Measurements from ENCODE around the gene PRDM16.

Gene PRDM16

GRCh38 chr1:3198371-3199271 lies 129.6 kb downstream of the PRDM16 start:
- 100% methylated on average over 4 of the region's 40 CpGs for WGBS (ENCODE audit: insufficient coverage, insufficient read length)
- no peaks in the 10 kb centered on the region for H3K4me1 ChIP-seq (ENCODE audit: control insufficient read depth, insufficient read depth, low read length)
- peaks cover 7% of the 10 kb centered on the region for H3K9me3 ChIP-seq (ENCODE audit: control insufficient read depth, insufficient read depth, low read length)
- H3K4me3 ChIP-seq (ENCODE audit: low read length) = no peak overlapping the region
- no peak for DNase-seq (ENCODE audit: low read depth, low spot score)
- no peaks in the 10 kb centered on the region; the same call in 1 of the 2 replicates for H3K36me3 ChIP-seq (ENCODE audit: control insufficient read depth, insufficient read depth, low read length)
- H3K27ac ChIP-seq (ENCODE audit: low read length) = no peak overlapping the region
- no peaks in the 10 kb centered on the region for H3K27me3 ChIP-seq (ENCODE audit: control insufficient read depth, insufficient read depth, low read length)

GRCh38 chr1:3204725-3205124 lies 135.7 kb downstream of the PRDM16 start:
- peaks cover 2% of the 10 kb centered on the region for H3K9me3 ChIP-seq (ENCODE audit: control insufficient read depth, insufficient read depth, low read length)
- no peaks in the 10 kb centered on the region for H3K4me1 ChIP-seq (ENCODE audit: control insufficient read depth, insufficient read depth, low read length)
- no peaks in the 10 kb centered on the region for H3K27me3 ChIP-seq (ENCODE audit: control insufficient read depth, insufficient read depth, low read length)
- no peak overlapping the region for H3K4me3 ChIP-seq (ENCODE audit: low read length)
- H3K36me3 ChIP-seq (ENCODE audit: control insufficient read depth, insufficient read depth, low read length) = no peaks in the 10 kb centered on the region
- no CpG with 5 or more reads among the region's 20 CpGs for WGBS (ENCODE audit: insufficient coverage, insufficient read length)
- H3K27ac ChIP-seq (ENCODE audit: low read length) = no peak overlapping the region
- no peak for DNase-seq (ENCODE audit: low read depth, low spot score)

- Histone ChIP-seq H3K4me1 (ENCODE audit: control insufficient read depth, insufficient read depth, low read length) (no peaks in the 10 kb centered on the region), H3K27ac (ENCODE audit: low read length) (no peak overlapping the region), H3K9me3 (ENCODE audit: control insufficient read depth, insufficient read depth, low read length) (peaks cover 2% of the 10 kb centered on the region; the same call in 1 of the 2 replicates), H3K27me3 (ENCODE audit: control insufficient read depth, insufficient read depth, low read length) (no peaks in the 10 kb centered on the region), H3K36me3 (ENCODE audit: control insufficient read depth, insufficient read depth, low read length) (no peaks in the 10 kb centered on the region), H3K4me3 (ENCODE audit: low read length) (no peak overlapping the region)
- DNase-seq (ENCODE audit: low read depth, low spot score) = no peak
- no CpG with 5 or more reads among the region's 13 CpGs for WGBS (ENCODE audit: insufficient coverage, insufficient read length)
Measured at GRCh38 chr1:3205815-3206214, 136.8 kb downstream of the PRDM16 start.

GRCh38 chr1:3206696-3207095 lies 137.7 kb downstream of the PRDM16 start:
- no peaks in the 10 kb centered on the region for H3K36me3 ChIP-seq (ENCODE audit: control insufficient read depth, insufficient read depth, low read length)
- no peaks in the 10 kb centered on the region for H3K27me3 ChIP-seq (ENCODE audit: control insufficient read depth, insufficient read depth, low read length)
- DNase-seq (ENCODE audit: low read depth, low spot score) = no peak
- no peaks in the 10 kb centered on the region for H3K4me1 ChIP-seq (ENCODE audit: control insufficient read depth, insufficient read depth, low read length)
- no peak overlapping the region for H3K4me3 ChIP-seq (ENCODE audit: low read length)
- WGBS (ENCODE audit: insufficient coverage, insufficient read length) = no CpG with 5 or more reads among the region's 13 CpGs
- no peak overlapping the region for H3K27ac ChIP-seq (ENCODE audit: low read length)
- peaks cover 2% of the 10 kb centered on the region; the same call in 1 of the 2 replicates for H3K9me3 ChIP-seq (ENCODE audit: control insufficient read depth, insufficient read depth, low read length)

GRCh38 chr1:3207217-3207848 lies 138.3 kb downstream of the PRDM16 start:
- Histone ChIP-seq H3K27me3 (ENCODE audit: control insufficient read depth, insufficient read depth, low read length) (no peaks in the 10 kb centered on the region), H3K9me3 (ENCODE audit: control insufficient read depth, insufficient read depth, low read length) (no peaks in the 10 kb centered on the region), H3K27ac (ENCODE audit: low read length) (no peak overlapping the region), H3K4me3 (ENCODE audit: low read length) (no peak overlapping the region), H3K4me1 (ENCODE audit: control insufficient read depth, insufficient read depth, low read length) (no peaks in the 10 kb centered on the region), H3K36me3 (ENCODE audit: control insufficient read depth, insufficient read depth, low read length) (no peaks in the 10 kb centered on the region)
- no peak for DNase-seq (ENCODE audit: low read depth, low spot score)
- no CpG with 5 or more reads among the region's 26 CpGs for WGBS (ENCODE audit: insufficient coverage, insufficient read length)

GRCh38 chr1:3208819-3209200 lies 139.8 kb downstream of the PRDM16 start:
- Histone ChIP-seq H3K9me3 (ENCODE audit: control insufficient read depth, insufficient read depth, low read length) (no peaks in the 10 kb centered on the region; the same call in 1 of the 2 replicates), H3K36me3 (ENCODE audit: control insufficient read depth, insufficient read depth, low read length) (no peaks in the 10 kb centered on the region; the same call in 1 of the 2 replicates), H3K27ac (ENCODE audit: low read length) (no peak overlapping the region), H3K4me1 (ENCODE audit: control insufficient read depth, insufficient read depth, low read length) (no peaks in the 10 kb centered on the region), H3K27me3 (ENCODE audit: control insufficient read depth, insufficient read depth, low read length) (no peaks in the 10 kb centered on the region), H3K4me3 (ENCODE audit: low read length) (no peak overlapping the region)
- no CpG with 5 or more reads among the region's 3 CpGs for WGBS (ENCODE audit: insufficient coverage, insufficient read length)
- DNase-seq (ENCODE audit: low read depth, low spot score) = no peak

- H3K36me3 ChIP-seq (ENCODE audit: control insufficient read depth, insufficient read depth, low read length) = no peaks in the 10 kb centered on the region; the same call in 1 of the 2 replicates
- no peak overlapping the region for H3K27ac ChIP-seq (ENCODE audit: low read length)
- H3K4me1 ChIP-seq (ENCODE audit: control insufficient read depth, insufficient read depth, low read length) = no peaks in the 10 kb centered on the region
- no peaks in the 10 kb centered on the region for H3K27me3 ChIP-seq (ENCODE audit: control insufficient read depth, insufficient read depth, low read length)
- H3K4me3 ChIP-seq (ENCODE audit: low read length) = no peak overlapping the region
- H3K9me3 ChIP-seq (ENCODE audit: control insufficient read depth, insufficient read depth, low read length) = no peaks in the 10 kb centered on the region; the same call in 1 of the 2 replicates
- no CpG with 5 or more reads among the region's 19 CpGs for WGBS (ENCODE audit: insufficient coverage, insufficient read length)
- DNase-seq (ENCODE audit: low read depth, low spot score) = no peak
Measured at GRCh38 chr1:3209201-3209600, 140.2 kb downstream of the PRDM16 start.

GRCh38 chr1:3211582-3212375 lies 142.8 kb downstream of the PRDM16 start:
- Histone ChIP-seq H3K27ac (ENCODE audit: low read length) (no peak overlapping the region), H3K4me1 (ENCODE audit: control insufficient read depth, insufficient read depth, low read length) (no peaks in the 10 kb centered on the region; the same call in 1 of the 2 replicates), H3K9me3 (ENCODE audit: control insufficient read depth, insufficient read depth, low read length) (peaks cover 6% of the 10 kb centered on the region), H3K36me3 (ENCODE audit: control insufficient read depth, insufficient read depth, low read length) (no peaks in the 10 kb centered on the region; the same call in 1 of the 2 replicates), H3K27me3 (ENCODE audit: control insufficient read depth, insufficient read depth, low read length) (no peaks in the 10 kb centered on the region), H3K4me3 (ENCODE audit: low read length) (no peak overlapping the region)
- no CpG with 5 or more reads among the region's 47 CpGs for WGBS (ENCODE audit: insufficient coverage, insufficient read length)
- DNase-seq (ENCODE audit: low read depth, low spot score) = no peak

- H3K27ac ChIP-seq (ENCODE audit: low read length) = no peak overlapping the region
- no peak for DNase-seq (ENCODE audit: low read depth, low spot score)
- peaks cover 7% of the 10 kb centered on the region for H3K9me3 ChIP-seq (ENCODE audit: control insufficient read depth, insufficient read depth, low read length)
- H3K4me3 ChIP-seq (ENCODE audit: low read length) = no peak overlapping the region
- WGBS (ENCODE audit: insufficient coverage, insufficient read length) = no CpG with 5 or more reads among the region's 34 CpGs
- H3K4me1 ChIP-seq (ENCODE audit: control insufficient read depth, insufficient read depth, low read length) = no peaks in the 10 kb centered on the region; the same call in 1 of the 2 replicates
- no peaks in the 10 kb centered on the region; the same call in 1 of the 2 replicates for H3K36me3 ChIP-seq (ENCODE audit: control insufficient read depth, insufficient read depth, low read length)
- H3K27me3 ChIP-seq (ENCODE audit: control insufficient read depth, insufficient read depth, low read length) = no peaks in the 10 kb centered on the region
Measured at GRCh38 chr1:3212453-3213355, 143.7 kb downstream of the PRDM16 start.

Measured in iPS DF 6.9 (cell line).